GM21717 (cell line): ENCODE results near the gene EEPD1.

Experiments used
- ATAC-seq: cut with Tn5 transposase; IDR thresholded peaks from one replicate; pipeline ENCODE4 v1.9.1; 2021; ENCODE audit warnings: mild to moderate bottlenecking, moderate library complexity; ENCODE audit not compliant: unreplicated experiment

EEPD1 gene

GRCh38 chr7:36278069-36278619 is 125.1 kb downstream of the EEPD1 start:
- ATAC-seq = no peak

DNA sequence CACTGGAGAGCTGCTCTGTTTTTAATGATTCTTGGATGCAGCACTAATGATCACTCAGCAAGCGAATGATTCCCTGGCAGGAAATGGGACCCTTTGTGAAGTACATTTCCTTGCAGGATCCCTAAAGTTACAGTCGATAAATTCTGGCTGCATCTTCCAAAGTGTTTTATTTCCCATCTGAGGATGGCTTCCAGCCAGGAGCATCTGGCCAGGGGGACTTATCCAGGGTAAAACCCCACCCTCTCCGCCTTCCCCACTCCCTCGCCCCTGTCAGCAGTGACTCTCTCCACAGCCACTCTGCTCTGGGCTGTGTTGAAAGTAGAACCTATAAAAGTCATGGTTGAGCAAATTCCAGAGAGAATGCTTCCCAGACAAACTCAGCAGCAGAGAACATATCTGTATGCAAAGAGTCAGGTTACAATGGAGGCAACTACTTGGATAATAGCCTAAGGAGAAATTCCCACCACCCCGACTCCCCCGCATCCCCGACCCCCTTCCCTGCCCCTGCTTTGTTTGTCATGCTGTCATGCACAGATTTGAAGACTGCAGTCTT is 125.6 kb downstream of the EEPD1 start:
- no peak for ATAC-seq

DNA sequence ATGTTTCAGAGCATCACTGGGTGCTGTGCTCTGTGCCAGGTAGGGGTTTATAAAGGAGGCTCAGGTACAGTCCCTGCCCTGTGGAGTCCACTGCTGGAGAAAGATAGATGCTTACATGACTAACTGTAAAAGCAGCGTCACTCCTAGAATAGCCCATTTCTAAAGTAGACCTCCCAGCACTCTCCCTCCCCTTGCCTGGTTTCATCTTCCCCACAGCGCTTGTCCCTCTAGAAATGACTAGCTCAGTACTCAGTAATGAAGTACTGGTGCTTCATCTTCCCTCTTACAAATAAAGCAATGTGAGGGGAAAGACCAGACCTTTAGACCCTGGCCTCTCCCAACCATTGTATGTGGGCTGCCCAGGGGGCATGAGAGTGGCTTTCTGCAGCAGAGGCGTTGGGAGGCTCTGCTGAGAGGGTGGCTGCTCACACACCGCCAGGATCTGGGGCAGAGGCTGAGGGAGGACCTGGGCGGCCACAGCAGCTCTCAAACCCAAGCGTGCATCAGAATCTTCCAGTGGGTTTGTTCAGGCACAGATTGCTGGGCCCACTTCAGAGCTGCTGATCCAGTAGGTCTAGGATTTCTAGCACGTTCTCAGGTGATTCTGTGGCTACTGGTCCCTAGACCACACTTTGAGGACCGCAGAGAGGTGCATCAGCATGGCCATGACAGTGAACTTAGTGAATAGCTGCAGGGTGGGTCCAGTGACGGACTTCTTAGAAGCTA is 126.3 kb downstream of the EEPD1 start:
- peak; percentile 84 for ATAC-seq

DNA sequence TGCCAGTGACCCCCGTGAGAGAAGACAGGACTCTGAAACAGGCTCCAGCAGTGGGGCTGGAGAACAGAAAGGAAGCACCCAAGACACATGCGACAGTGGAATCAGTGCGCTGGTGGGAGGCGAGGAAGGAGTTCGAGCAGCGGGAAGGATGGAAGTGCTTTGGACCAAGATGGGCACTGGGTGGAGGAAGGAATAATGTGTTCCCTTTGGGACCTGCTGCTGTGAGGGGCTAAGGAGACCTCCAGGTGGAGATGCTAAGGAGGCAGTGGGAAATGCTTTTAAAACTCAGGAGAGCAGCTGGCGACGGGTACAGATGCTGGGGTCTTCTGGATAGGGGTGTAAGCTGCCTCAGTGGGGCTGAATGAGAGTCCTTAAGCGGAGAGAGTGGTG is 126.9 kb downstream of the EEPD1 start:
- no peak for ATAC-seq

- peak; percentile 50 for ATAC-seq
Measured at GRCh38 chr7:36280840-36281812, 128.1 kb downstream of the EEPD1 start.

DNA sequence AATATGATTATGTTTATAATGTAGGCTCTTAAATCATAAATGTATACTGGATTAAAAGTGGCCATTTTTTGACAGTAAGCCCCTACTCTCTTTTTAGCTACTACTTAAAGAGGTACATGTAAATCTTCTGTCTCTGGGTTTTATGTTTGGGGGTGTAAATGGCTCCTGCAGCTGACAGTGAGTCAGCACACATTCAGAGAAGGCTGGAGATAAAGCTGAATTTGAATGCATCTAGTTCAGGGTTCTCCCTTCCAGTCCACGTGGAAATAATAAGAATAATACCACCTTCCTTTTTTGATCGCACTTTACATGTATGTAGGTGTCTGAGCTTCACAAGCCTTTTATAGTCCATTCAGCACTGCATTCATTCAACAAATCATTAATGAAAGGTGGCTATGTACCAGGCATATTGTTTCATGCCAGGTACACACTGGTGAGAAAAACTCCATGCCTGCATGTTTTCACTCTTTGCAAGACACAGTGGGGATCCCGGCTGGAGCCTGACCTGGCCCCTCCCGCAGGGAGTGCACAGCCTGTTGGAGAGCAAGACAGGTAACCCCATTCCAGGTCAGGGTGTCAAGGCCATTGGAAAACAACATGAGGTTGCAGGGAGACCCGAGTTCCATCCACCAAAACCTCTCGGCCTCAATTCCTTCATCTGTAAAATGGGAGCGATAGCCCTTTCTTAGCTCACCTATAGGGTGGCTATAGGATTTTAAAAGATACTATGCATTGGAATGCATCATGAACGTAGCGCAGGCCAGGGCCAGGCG is 129.1 kb downstream of the EEPD1 start:
- ATAC-seq = no peak

DNA sequence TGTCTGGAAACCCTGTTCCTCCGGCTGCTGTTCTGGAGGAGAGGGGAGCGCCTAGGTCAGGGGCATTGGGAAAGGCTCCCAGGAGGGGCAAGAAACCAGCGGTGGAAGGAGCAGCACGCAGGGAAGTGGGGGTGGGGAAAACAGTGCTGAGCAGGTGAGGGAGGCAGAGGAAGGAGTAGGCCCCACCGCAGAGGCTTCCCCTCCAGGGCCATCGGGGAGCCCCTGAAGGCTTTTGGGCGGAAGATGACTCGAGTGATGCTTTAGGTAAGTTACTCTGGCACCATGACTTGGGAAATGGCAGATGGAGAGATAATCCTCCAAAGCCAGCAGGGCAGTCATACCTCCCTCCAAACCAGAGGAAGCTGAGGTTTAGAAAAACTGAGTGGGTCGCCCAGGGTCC is 130.1 kb downstream of the EEPD1 start:
- no peak for ATAC-seq

GRCh38 chr7:36283711-36284130 is 130.7 kb downstream of the EEPD1 start:
- ATAC-seq = peak; percentile 36

DNA sequence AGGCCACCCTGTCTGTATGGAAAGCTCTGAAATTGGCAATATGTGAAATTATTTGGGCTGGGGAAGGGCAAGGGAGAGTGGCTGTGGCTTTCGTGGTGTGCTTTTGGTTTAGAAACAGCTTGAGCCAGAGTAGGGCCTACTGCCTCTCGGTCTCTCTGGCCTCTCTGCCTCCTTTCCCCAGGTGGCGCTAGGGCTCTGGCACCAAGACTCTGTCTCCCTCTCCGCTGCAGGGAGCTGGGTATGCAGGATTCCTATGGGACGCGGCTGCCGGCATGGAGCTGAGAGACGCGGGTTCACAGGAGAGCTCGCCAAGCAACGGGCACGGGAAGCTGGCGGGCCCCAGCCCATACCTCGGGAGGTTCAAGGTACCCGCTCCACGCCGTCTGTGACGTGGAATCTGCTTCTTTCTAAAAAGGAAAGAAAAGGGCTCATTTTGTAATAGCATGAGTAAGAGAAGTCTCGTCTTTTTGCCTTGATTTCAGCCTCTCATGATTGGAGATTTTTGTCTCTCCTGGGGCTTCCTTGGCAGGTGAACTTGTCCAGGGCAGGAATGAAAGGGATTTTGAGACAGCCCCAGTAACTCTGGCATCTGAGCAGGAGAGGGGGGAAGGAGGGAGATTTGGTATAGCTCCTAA is 131.5 kb downstream of the EEPD1 start:
- ATAC-seq = no peak

DNA sequence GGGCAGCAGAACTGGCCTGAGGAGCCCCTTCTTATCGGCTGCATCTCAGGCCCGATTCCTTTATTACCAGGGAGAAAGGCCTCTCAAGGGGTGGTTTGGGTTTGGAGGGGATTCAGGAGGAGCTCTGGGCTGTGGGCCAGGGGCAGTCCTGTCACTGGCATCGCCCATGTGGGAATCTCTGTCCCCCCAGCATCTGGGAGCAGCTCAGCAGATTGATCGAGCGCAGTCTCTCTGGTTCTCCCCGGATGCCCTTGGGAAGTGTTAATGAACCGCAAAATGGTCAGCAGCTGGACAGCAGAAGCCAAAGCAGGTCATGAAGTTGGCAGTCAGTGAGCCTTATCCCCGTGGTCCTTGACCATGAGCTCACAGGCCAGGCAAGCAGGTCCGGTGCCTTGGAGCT is 132.2 kb downstream of the EEPD1 start:
- ATAC-seq = no peak

DNA sequence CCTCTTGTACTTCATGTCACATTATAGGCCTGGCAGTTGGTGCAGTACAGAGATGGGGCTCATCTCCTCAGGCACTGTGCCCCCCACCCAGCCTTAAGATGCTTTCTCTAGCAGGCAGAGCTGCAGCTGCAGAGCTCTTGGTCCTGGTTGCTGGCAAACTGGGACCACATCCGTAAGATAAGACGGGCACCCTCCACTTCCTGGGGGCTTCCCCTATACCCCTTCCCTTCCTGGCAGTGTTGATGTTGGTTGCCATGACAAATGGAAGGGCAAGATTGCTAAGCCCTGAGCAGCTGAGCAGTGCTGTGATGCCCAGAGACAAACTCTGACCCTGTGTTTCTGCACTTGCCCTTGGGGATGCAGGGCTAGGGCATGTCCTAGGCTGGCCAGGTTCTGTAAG is 133.2 kb downstream of the EEPD1 start:
- no peak for ATAC-seq

GRCh38 chr7:36286688-36287087 is 133.6 kb downstream of the EEPD1 start:
- no peak for ATAC-seq

DNA sequence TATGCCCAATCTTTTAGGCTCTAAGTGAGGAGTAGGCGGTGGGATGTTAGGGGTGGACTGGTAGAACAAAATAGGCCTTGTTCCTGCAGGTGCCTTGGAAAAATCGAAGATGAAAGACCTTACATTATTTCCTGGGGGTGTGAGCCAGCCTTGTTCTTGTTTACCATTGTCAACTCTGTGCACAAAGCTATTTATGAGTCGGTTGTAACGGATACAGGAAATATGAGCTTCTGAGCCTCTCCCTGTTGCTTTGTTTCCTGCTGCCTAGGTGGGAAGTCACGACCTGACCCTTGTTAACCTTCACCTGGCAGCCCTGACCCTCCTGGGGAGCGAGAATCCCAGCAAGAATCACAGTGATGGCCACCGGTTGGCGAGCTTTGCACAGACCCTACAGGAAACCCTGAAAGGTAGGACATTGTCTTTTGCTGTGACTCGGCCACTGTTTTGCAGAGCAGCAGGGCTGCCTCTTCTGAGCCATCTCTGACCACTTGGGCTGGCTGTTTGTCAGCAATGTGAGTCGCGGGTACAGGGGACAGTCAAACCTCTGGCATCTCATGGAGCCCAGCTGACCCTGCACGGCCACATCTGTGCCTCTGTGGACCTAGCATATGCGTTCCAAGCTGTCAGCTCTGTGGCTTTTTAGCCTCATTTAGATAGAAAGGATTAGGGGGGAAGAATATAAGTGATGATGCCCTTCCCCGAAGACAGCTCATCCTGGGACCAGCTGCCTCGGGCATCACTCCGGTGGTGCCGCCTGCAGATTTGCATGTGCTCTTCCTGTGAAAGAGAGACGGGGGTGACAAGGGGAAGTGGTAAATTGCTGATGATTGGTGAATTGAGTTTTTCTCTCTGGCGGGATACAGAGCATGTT is 134.6 kb downstream of the EEPD1 start:
- ATAC-seq = peak; percentile 31

- ATAC-seq = no peak
Measured at GRCh38 chr7:36288501-36288900, 135.4 kb downstream of the EEPD1 start.

- no peak for ATAC-seq
Measured at GRCh38 chr7:36289833-36290661, 137.0 kb downstream of the EEPD1 start.

DNA sequence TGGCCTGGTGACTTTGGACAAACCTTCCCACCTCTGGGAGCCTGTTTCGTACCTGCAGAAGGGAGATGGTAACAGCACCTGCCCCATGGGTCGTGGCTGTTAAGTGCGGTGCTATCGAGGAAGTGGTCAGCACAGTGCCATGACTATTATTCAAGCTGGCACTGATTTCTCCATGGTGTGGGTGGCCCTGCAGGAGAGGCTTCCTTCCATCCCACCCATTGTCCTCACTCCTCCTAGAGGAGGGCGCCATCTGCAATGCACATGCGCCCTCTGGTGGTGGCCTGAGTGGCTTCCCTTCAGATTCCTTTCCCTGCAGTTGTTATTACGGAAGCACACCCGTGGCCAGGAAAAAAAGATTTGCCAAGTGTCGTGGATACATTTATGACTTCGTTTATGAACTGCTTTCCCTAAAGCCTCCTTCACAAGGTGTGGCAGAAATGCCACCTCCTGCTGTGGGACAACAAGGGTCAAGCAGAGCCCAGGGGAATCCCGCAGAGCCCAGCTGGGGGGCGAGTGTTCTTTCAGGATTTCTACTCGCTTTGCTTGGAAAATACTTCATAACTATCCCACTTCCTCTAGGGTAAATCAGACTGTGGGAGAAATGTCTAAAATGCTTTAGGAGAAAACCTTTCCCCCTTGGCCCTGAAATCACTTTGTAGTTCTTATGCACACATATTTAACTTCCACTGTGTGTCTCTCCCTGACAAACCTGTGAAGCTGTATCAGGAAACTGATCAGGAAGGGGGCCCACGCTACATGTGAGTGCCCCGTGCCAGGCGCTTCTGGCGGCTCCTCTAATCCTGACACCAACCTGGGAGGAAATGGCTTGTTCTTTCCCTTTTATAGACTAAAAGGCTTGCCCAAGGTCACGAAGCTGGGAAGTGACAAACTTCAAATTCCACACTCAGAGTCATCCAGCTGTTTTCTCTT is 138.6 kb downstream of the EEPD1 start:
- peak; percentile 46 for ATAC-seq

DNA sequence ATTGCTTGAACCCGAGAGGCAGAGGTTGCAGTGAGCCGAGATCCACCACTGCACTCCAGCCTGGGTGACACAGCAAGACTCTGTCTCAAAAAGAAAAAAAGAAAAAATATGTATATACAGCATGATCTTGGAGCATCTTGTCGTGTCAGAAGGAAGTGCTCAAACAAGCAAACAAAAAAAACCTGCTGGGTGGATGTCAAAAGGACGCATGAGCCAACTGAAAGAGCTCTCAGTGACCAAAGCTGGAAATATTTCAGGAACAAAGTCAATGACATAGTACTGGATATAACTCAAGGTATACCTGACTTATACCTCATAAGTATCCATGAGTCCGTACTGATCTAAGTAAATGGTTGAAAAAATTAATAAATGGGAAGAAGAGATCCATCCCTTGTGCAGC is 142.0 kb downstream of the EEPD1 start:
- ATAC-seq = no peak
